Mesenchymal stem cell (in vitro differentiated cells and primary cell): ENCODE data around the gene IL1RAPL2.
"Not testable (repeated sequence)": the region's sequence is repeated elsewhere in the genome, so short reads cannot be mapped to it uniquely, and the experiment has no call there.

Experiments
- DNase-seq: peaks from one replicate; pipeline ENCODE4 v3.0.0-alpha.2; 2013
- H2AFZ ChIP-seq: one replicate; pipeline ENCODE4 v1.6.1; 2013; ENCODE audit warnings: low read depth, mild to moderate bottlenecking, control low read depth, inconsistent platforms, low read length, moderate library complexity
- H2AK5ac ChIP-seq: 2 replicates; pipeline ENCODE4 v1.6.1; 2013; ENCODE audit warnings: low read length, moderate library complexity, mild to moderate bottlenecking, inconsistent platforms; ENCODE audit not compliant: severe bottlenecking
- H2BK120ac ChIP-seq: one replicate; pipeline ENCODE4 v1.6.1; 2013; ENCODE audit warnings: low read depth, mild to moderate bottlenecking, inconsistent platforms, low read length, moderate library complexity
- H2BK12ac ChIP-seq, 2 experiments: one replicate each; pipeline ENCODE4 v1.6.1; 2013; ENCODE audit warnings: inconsistent platforms in 2 of 2, low read length in 2 of 2, mild to moderate bottlenecking in 2 of 2, moderate library complexity in 2 of 2, control low read depth in 1 of 2
- H2BK15ac ChIP-seq: one replicate; pipeline ENCODE4 v1.6.1; 2013; ENCODE audit warnings: mild to moderate bottlenecking, low read depth, inconsistent platforms; ENCODE audit not compliant: poor library complexity, severe bottlenecking
- H2BK5ac ChIP-seq: 2 replicates; pipeline ENCODE4 v1.6.1; 2013; ENCODE audit warnings: low read depth, mild to moderate bottlenecking, low read length, control low read depth, inconsistent platforms; ENCODE audit not compliant: poor library complexity, severe bottlenecking
- H3K14ac ChIP-seq, 2 experiments: one replicate each; pipeline ENCODE4 v1.6.1; 2013; ENCODE audit warnings: inconsistent platforms in 2 of 2, low read length in 2 of 2, control low read depth in 1 of 2, mild to moderate bottlenecking in 1 of 2, moderate library complexity in 1 of 2
- H3K18ac ChIP-seq, 2 experiments: one replicate each; pipeline ENCODE4 v1.6.1; 2013; ENCODE audit warnings: inconsistent platforms in 2 of 2, low read length in 2 of 2, control low read depth in 1 of 2, low read depth in 1 of 2, mild to moderate bottlenecking in 1 of 2
- H3K23ac ChIP-seq, 2 experiments: one replicate each; pipeline ENCODE4 v1.6.1; 2013; ENCODE audit warnings: inconsistent platforms in 2 of 2, low read length in 2 of 2, mild to moderate bottlenecking in 2 of 2, moderate library complexity in 2 of 2, control low read depth in 1 of 2
- H3K27ac ChIP-seq: 2 replicates; pipeline ENCODE4 v1.5.1; 2013; ENCODE audit warnings: mild to moderate bottlenecking, moderate library complexity, low read length, control low read depth, inconsistent platforms; ENCODE audit not compliant: poor library complexity, severe bottlenecking
- H3K27me3 ChIP-seq, 2 experiments: 2 replicates each; pipeline versions ENCODE4 v1.6.1 to v1.7.0; 2013; ENCODE audit warnings: low read length in 2 of 2, mild to moderate bottlenecking in 2 of 2, moderate library complexity in 2 of 2, control low read depth in 1 of 2, inconsistent platforms in 1 of 2; ENCODE audit not compliant: control insufficient read depth in 1 of 2, insufficient read depth in 1 of 2
- H3K36me3 ChIP-seq, 2 experiments: 2 replicates each; pipeline versions ENCODE4 v1.6.1 to v1.7.0; 2013; ENCODE audit warnings: low read length in 2 of 2, control low read depth in 1 of 2, inconsistent platforms in 1 of 2, low read depth in 1 of 2, mild to moderate bottlenecking in 1 of 2; ENCODE audit not compliant: insufficient read depth in 2 of 2, control insufficient read depth in 1 of 2
- H3K4ac ChIP-seq, 2 experiments: one replicate each; pipeline ENCODE4 v1.6.1; 2013; ENCODE audit warnings: inconsistent platforms in 2 of 2, low read length in 2 of 2, mild to moderate bottlenecking in 2 of 2, moderate library complexity in 2 of 2, control low read depth in 1 of 2, low read depth in 1 of 2
- H3K4me1 ChIP-seq: 2 replicates; pipeline ENCODE4 v1.6.1; 2013; ENCODE audit warnings: low read depth, low read length, control low read depth; ENCODE audit not compliant: control insufficient read depth, insufficient read depth
- H3K4me2 ChIP-seq: 2 replicates; pipeline ENCODE4 v1.6.1; 2013; ENCODE audit warnings: low read length, mild to moderate bottlenecking, inconsistent platforms; ENCODE audit not compliant: poor library complexity, severe bottlenecking
- H3K4me3 ChIP-seq, 2 experiments: 2 replicates each; pipeline versions ENCODE4 v1.5.1 to v1.7.0; 2013; ENCODE audit warnings: low read length in 2 of 2, mild to moderate bottlenecking in 2 of 2, control low read depth in 1 of 2, low read depth in 1 of 2; ENCODE audit not compliant: insufficient read depth in 1 of 2
- H3K79me1 ChIP-seq: replicated peaks from 2 replicates; pipeline ENCODE4 v1.6.1; 2013; ENCODE audit warnings: mild to moderate bottlenecking, control low read depth, low read length, inconsistent platforms; ENCODE audit not compliant: poor library complexity, severe bottlenecking
- H3K9ac ChIP-seq: 2 replicates; pipeline ENCODE4 v1.7.0; 2013; ENCODE audit warnings: mild to moderate bottlenecking, low read length, moderate library complexity
- H3K9me3 ChIP-seq: 2 replicates; pipeline ENCODE4 v1.7.0; 2013; ENCODE audit warnings: mild to moderate bottlenecking, low read length; ENCODE audit not compliant: control insufficient read depth
- H4K8ac ChIP-seq: one replicate; pipeline ENCODE4 v1.6.1; 2013; ENCODE audit warnings: inconsistent platforms, mild to moderate bottlenecking, low read length, moderate library complexity
- H4K91ac ChIP-seq: one replicate; pipeline ENCODE4 v1.6.1; 2013; ENCODE audit warnings: mild to moderate bottlenecking, low read length, inconsistent platforms
- whole genome bisulfite sequencing: methylation state at CpG from one replicate; pipeline ENCODE4 v1.1.7; 2013; ENCODE audit warnings: mixed read lengths; 5-methylcytosine and 5-hydroxymethylcytosine counted together

The IL1RAPL2 gene

DNA sequence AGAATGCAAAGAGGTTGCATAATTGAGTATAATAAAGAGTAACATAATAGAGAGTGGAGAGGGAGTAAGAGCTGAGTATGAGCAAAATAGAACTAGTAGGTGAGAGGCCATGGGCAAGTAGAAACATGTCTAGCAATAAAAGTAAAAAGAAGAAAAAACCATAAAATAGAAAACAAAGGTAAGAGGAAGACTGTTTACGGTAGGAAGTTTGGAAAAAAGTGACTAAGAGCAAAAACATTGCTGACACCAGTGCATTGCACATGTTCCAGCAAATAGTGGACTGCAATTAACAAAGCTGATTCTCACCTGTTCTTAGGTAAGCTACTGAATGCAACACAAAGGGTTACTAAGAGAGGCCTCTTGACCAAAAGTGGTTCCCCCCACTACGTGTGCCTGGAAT, 451.6 kb downstream of the IL1RAPL2 start:
- no peak overlapping the region for H2AFZ ChIP-seq
- no peak overlapping the region for H2BK15ac ChIP-seq
- no peaks in the 10 kb centered on the region for H3K9me3 ChIP-seq
- H2BK5ac ChIP-seq = peak overlapping the region; percentile 96
- DNase-seq = no peak
- peaks cover 1% of the 10 kb centered on the region for H3K4me1 ChIP-seq
- no peak overlapping the region for H2BK120ac ChIP-seq
- H3K36me3 ChIP-seq = no peaks in the 10 kb centered on the region
- H3K79me1 ChIP-seq = no peaks in the 10 kb centered on the region
- H3K27ac ChIP-seq = peak overlapping the region; percentile 91
- WGBS = no CpG with 5 or more reads among the region's 2 CpGs
- H4K91ac ChIP-seq = no peak overlapping the region
- no peak overlapping the region for H2BK12ac ChIP-seq
- no peak overlapping the region for H3K23ac ChIP-seq
- H3K27me3 ChIP-seq = no peaks in the 10 kb centered on the region
- H3K18ac ChIP-seq = no peak overlapping the region
- H4K8ac ChIP-seq = no peak overlapping the region
- no peak overlapping the region for H3K4ac ChIP-seq
- H2AK5ac ChIP-seq = peak overlapping the region; percentile 69
- H3K4me3 ChIP-seq = no peak overlapping the region
- H3K14ac ChIP-seq = no peak overlapping the region
- no peak overlapping the region for H3K4me2 ChIP-seq
- no peak overlapping the region for H3K9ac ChIP-seq

DNA sequence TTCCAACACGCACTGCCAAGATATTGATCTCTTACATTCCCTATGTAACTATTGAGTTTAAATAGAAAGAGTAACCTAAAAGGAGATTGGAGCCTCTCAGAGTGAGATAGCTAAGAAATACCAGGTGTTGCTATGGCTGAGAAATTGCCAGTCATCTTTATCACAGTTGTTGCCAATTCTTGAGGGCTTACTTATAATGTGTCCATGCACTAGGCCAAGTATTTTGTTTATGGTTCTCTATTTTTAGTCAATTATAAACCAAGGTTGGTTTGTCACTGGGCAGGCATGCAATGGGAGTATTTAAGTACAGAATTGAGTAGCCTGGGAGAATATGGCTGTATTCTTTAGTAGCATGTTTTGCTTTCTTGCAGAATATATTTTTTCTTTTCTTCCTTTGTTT, 452.9 kb downstream of the IL1RAPL2 start:
- H2AFZ ChIP-seq = no peak overlapping the region
- H3K27me3 ChIP-seq = no peaks in the 10 kb centered on the region
- no peak overlapping the region for H3K4ac ChIP-seq
- H3K23ac ChIP-seq = no peak overlapping the region
- no peaks in the 10 kb centered on the region for H3K79me1 ChIP-seq
- H3K27ac ChIP-seq = peak overlapping the region; percentile 84
- no peak overlapping the region for H4K8ac ChIP-seq
- peak overlapping the region; percentile 44 for H2BK5ac ChIP-seq
- H3K9ac ChIP-seq = no peak overlapping the region
- H3K4me3 ChIP-seq = no peak overlapping the region
- no peaks in the 10 kb centered on the region for H3K36me3 ChIP-seq
- H3K9me3 ChIP-seq = no peaks in the 10 kb centered on the region
- no CpG with 5 or more reads among the region's 1 CpG for WGBS
- no peak overlapping the region for H3K4me2 ChIP-seq
- no peak overlapping the region for H4K91ac ChIP-seq
- peak; percentile 38 for DNase-seq
- H3K4me1 ChIP-seq = peaks cover 1% of the 10 kb centered on the region
- no peak overlapping the region for H3K14ac ChIP-seq
- H2BK12ac ChIP-seq = no peak overlapping the region
- no peak overlapping the region for H3K18ac ChIP-seq
- no peak overlapping the region for H2BK15ac ChIP-seq
- no peak overlapping the region for H2AK5ac ChIP-seq
- no peak overlapping the region for H2BK120ac ChIP-seq

DNA sequence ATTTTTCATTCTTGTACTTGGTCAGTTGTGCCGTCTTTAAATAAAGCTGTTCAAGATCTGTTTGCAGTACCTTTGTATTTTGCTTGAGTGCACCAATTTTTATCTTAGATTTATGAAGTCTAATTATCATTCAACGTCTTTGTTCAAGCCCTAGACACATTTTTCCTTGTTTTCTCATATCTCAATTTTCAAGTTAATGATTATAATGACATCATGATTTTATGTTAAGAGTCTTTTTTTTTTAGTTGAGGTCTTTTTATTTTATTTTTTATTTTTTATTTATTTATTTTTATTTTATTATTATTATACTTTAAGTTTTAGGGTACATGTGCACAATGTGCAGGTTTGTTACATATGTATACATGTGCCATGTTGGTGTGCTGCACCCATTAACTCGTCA, 463.0 kb downstream of the IL1RAPL2 start:
- not testable (repeated sequence) for H3K9ac ChIP-seq, H3K23ac ChIP-seq, H4K91ac ChIP-seq, H4K8ac ChIP-seq, H3K4ac ChIP-seq, H3K4me1 ChIP-seq, H2BK15ac ChIP-seq, H3K18ac ChIP-seq, H3K4me3 ChIP-seq, H3K9me3 ChIP-seq, H3K14ac ChIP-seq, H2BK12ac ChIP-seq, H3K4me2 ChIP-seq, H2BK5ac ChIP-seq, H3K27me3 ChIP-seq, H3K27ac ChIP-seq, H2AFZ ChIP-seq, H3K79me1 ChIP-seq, H2BK120ac ChIP-seq, H2AK5ac ChIP-seq, H3K36me3 ChIP-seq, DNase-seq
- no CpG with 5 or more reads among the region's 3 CpGs for WGBS

- Histone ChIP-seq H3K9ac (no peak overlapping the region), H2AK5ac (no peak overlapping the region), H3K79me1 (no peaks in the 10 kb centered on the region), H3K23ac (no peak overlapping the region), H2BK120ac (no peak overlapping the region), H3K4me1 (no peaks in the 10 kb centered on the region), H2AFZ (no peak overlapping the region), H3K4me3 (no peak overlapping the region), H3K36me3 (no peaks in the 10 kb centered on the region), H3K18ac (no peak overlapping the region), H4K8ac (no peak overlapping the region), H2BK15ac (no peak overlapping the region), H3K9me3 (peaks cover 3% of the 10 kb centered on the region), H2BK5ac (no peak overlapping the region), H4K91ac (no peak overlapping the region), H3K4ac (no peak overlapping the region), H3K4me2 (no peak overlapping the region), H3K27ac (no peak overlapping the region), H2BK12ac (no peak overlapping the region), H3K14ac (no peak overlapping the region), H3K27me3 (no peaks in the 10 kb centered on the region)
- DNase-seq = no peak
Measured at GRCh38 chrX:105038672-105039328, 472.8 kb downstream of the IL1RAPL2 start.
